ENCODE results near the gene AEN.

The AEN gene

DNA sequence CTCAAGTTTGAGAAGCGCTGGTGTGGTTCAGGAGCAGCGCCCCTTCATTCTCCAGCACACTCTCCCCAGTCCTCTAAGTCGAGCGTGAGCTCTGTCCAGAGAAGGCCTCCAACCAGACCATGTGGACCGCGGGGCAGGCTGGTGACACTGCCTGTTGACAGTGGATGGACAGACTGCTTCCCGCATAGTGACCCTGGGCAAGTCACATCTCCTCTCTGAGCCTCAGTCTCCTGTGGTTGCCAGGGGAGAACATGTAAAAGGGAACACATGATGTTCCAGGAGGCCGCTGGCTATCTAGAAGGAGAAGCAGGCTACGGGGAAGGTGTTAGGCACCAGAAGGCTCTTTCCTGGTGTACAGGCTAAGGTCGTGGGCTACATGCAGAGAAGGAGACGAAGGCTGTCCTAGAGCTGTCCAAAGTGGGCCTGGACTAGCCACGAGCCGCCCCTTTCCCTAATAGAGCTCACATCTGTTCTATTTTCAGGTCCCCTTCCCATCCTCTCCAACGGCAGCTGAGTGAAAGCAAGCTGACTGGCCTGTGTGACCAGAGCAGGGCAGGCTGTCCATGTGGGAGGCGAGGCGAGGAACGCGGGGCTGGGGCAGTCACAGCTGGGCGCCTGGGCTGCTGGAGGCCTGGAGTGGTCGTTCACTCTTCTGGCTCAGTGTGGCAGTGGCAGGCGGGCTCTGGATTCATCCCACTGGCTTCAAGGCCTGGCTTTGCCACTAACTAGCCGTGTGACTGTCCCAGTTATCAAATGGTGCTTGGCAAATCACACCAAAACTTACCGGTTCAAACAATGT, 28.8 kb downstream of the AEN start:
- no peak for DNase-seq (ENCODE audit: low spot score)

DNA sequence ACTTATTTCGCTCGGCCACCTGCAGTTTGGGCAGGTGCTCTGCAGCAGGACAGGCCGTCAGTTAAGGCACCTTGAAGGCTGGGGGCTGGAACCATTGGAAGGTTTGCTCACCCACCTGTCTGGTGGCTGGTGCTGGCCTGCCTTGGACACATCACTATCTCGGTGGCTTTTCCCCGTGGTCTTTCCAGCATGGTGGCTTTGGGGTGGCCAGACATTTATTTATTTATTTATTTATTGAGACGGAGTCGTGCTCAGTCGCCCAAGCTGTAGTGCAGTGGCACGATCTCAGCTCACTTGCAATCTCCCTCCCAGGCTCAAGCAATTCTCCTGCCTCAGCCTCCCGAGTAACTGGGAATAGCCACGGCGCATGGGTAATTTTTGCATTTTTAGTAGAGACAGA, 29.4 kb downstream of the AEN start:
- no peak for DNase-seq (ENCODE audit: low spot score)

DNA sequence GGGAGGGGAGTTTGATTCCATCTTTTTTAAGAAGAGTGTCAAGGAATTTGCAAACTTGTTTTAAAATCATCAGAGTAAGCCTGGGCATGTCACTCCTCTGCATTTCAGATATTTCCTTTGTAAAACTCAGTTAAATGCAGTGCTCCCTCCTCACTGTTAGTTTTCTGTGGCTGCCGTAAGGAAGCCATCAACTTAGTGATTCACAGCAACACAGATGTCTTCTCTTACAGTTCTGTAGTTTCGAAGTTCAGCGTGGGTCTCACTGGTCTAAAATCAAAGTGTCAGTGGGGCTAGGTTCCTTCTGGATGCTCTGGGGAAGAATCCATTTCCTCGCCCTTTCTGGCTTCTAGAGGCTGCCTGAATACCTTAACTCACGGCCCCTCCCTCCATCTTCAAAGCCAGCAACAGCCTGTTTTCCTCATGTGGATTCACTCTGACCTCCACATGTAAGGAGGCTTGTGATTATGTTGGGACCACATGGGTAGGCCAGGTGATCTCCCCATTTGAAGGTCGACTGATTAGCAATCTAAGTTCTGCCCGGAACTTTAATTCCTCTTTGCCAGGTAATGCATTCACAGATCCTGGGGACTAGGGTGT, 30.1 kb downstream of the AEN start:
- DNase-seq (ENCODE audit: low spot score), result no peak

DNA sequence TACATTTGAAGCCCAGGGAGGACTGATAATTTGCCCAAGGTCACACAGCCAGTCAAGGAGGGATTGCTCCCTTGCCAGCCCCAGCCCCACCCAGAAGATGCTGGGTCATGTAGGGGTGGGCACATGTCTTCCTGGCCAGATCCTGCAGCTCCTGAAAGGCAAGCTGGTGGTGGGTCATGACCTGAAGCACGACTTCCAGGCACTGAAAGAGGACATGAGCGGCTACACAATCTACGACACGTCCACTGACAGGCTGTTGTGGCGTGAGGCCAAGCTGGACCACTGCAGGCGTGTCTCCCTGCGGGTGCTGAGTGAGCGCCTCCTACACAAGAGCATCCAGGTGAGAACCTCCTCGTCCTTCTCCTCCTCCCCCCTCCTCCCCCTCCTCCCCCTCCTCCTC, 30.8 kb downstream of the AEN start:
- no peak for DNase-seq (ENCODE audit: low spot score)

DNA sequence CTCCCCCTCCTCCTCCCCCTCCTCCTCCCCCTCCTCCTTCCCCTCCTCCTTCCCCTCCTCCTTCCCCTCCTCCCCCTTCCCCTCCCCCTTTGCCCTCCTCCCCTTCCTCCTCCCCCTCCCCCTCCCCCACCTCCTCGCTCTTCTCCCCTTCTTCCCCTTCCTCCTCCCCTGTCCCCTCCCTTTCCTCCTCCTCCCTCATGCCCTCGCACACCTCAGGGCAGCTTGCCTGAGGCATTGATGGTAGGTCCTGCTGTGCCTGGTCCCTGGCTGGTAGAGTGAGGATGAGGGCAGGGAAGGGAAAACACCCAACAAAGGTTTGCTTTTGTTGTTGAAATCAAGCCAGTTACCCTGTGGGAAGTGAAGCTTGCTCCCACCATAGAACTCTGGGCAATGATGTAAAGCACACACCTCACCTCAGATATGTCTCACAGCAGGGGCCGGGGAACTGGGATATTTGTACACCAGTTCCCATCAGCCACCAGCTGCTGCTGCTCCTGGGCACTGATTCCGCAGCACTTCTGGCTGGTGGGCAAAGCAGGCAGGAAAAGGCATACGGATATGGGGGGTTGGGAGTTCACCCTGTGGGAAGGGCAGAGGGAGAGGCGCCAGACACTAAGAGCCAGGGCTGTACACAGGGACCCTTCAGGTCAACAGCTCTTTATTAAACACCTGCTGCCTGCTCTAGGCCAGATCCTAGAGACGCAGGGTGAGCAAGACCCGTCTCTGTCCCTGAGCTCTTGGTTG, 31.5 kb downstream of the AEN start:
- no peak for DNase-seq (ENCODE audit: low spot score)

DNA sequence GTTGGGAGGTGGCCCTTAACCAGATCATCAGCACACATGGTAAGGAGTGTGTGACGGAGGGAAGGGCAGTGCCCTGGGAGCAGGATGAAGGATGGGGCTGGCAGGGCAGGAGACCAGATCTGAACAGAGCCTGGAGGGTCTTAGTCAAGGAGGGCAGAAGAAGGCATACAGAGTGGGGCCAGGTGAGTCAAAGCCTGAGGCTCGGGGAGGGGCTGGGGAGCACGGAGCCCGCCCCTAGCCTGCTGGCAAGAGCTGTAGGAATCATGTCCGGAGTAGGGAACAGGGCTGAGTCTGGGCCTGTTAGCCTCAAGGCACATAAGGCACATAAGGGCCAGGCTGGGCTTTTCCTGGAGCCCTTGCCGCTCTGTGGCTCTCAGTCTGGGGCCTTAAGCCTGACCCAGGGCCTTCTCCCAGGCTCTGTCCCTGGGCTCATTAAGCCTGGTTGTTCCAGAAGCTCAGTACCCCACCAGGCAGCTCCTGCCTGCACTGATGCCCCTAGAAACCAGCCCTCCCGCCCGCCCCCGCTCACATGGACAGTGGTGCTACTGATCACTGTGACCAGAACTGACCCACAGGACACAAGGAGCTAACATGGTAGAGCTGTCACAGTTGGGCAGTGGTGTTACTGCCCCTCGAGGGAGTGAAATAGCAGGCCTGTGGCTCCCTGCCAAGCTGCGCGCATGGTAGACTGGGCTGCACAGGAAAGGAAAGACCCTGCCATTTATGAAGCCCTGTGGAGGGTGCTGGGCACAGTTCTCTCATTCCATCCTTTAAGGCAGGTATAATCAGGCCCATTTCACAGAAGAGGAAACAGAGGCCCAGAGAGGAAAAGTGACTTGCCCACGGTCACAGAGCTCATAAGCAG, 32.3 kb downstream of the AEN start:
- no peak for DNase-seq (ENCODE audit: low spot score)

DNA sequence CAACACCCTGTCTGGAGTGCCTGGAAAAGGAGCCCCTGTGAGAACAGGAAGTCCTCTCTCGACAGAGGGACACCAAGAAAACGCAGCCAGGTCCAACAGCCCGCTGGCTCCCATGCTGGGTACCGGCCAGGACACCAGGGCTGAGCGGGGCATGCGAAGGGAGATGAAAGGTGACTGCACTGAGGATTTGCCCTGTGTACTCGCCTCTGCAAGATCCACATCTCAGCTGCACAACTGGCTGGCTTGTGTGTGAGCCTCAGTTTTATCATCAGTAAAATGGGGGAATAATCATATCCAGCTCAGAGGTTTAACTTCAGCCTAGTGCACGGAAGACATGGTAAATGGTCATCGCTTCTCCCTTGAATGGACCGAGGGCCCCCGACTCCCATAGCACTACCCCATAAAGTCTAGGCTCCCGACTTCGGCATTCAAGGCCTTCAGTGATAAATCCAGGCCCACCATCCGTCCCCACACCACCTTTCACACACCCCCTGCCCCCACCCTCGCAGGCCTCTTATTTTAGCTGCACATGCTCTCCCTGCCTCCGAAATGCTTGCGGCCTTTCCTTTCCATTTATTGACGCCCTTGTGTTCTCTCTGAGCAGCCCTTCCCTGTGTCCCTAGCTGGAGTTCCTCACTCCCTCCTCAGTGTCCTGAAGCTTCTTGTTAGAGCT, 33.4 kb downstream of the AEN start:
- DNase-seq (ENCODE audit: low spot score), result no peak

DNA sequence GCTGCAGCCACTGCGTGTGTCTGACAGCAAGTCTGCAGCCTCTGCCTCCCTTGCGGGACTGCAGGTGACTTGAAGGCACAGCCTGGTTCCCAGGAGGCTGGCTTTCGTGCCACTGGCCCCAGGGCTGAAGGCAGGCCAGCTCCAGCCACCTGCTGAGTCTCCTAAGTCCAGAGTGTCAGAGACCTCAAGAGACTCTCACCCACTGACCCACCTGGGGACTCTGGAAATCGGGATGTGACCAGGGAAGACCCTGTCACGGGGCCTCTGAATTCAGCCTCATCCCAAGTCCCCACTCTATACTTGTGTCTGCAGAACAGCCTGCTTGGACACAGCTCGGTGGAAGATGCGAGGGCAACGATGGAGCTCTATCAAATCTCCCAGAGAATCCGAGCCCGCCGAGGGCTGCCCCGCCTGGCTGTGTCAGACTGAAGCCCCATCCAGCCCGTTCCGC, 34.0 kb downstream of the AEN start:
- no peak for DNase-seq (ENCODE audit: low spot score)

DNA sequence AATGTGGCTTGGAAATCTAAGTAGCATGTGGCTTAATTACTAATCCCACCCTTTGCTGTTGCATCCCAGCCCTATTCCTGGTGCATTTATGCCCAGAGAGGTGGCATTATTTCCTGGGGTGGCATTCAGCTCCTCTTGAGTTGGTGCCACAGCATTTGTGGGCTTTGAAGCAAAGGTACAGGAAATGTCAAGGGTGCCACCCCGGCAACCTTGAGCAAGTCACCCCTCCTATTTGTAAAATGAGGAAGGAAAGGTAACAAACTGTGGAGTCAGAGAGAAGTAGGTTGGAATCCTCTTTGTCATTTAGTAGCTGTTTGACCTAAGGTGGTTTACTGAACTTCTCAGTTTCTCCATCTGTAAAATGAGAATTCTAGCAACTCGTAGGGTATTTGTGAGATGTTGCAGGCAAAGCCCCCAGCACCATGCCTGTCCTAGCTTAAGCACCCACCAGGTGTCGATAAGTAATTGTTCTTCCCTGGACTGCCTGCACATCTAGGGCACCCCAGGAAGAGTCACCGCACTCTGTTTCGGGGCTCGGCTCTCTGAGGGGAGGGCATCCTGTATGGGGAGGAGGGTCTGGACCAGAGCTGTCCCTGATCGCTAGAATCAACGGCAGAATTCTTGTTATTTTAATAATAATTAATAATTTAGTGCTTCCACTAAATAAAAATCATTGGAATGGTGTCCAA, 34.8 kb downstream of the AEN start:
- DNase-seq (ENCODE audit: low spot score), result no peak

DNA sequence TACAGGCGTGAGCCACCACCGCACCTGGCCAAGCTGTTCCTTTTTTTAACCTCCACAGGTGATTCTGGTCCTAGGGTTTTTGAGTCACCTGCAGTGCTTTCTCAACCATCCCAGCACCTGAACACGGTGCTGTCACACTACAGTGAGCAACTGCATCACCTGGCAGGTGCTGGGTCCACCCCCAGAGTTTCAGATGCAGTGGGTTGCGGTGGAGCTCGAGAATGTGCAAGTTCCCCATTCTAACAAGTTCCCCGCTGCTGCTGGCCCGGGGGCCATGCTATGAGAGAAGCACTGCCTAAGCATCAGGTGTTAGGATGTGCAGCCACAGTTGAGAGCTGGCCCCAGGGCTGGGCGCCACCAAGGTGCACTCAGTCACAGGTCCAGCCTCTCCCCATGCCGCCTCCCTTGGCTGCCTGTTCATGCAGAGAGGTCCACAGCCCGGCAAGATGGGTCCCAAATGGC, 35.7 kb downstream of the AEN start:
- DNase-seq (ENCODE audit: low spot score), result no peak

DNA sequence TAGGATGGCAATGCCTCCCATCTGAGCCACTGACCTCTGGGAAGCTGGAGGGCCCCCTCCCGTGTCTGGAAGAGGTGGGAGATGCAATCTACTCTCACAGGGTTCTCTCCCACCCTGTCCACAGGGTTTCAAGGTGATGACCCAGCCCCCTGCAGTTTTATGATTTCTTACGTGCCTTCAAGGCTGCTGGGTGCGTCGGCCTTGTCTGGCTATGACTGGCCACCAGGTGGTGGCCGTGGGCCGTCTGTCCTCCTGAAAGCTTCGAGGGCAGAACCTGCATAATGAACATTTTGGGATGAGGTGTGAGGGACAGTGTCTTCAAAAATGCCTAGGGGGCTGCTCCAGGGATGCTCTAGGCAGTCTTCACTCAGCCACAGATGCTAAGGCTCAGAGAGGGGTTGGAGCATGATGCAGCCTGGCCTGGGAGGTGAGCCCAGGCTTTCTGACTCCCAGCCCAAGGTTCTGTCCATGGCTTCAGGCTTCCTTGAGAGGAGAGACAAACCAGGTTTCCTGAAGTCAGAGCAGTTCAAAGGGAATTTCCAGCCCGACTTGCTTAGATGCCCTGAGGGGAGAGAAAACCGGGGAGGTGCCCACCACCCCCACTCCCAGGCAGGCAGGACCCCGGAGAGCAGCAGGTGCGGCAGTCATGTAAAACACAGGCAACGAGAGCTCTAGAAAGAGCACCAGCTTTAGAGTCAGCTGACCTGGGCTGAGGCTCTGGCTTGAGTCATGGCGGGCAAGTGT, 36.4 kb downstream of the AEN start:
- no peak for DNase-seq (ENCODE audit: low spot score)

DNA sequence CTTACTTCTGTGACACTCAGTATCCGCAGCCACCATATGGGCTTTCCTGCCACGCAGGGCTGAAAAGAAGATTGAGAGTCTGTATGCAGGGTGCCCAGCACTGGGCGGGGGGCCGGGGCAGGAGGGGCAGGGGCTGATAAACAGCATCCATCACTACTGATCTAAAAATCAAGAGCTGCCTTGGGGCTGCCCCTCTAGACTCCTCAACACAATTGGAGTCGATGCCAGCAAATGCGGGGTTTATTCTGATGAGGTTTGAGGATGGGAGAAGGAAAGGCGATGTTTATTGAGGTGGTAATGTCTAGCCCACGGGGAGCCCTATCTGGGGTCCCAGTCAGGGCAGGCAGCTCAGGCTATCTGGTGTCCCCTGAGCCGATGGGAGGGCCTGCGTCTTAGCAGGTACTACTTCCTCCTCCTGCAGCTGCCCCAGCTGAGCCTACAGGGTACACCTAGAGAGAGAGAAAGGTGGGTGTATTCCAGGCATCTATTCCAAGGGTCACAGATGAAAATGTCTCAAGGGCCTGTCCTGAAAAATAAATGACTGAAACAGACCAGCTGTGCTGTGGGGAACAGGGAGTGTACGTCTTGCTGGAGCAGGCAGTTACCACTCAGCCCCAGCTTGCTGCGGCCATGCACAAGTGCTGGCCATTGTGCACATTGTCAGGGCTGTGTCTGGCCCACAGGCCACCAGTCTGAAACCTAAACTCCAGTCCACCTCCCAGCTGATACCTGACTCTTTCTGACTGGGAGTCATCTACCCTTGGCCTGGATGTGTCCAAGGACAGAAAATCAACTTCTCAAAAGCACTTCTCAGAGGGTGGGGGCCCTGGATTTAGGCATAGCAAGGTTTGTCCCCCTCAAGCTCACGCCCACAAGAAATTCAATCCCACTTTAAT, 37.2 kb downstream of the AEN start:
- DNase-seq (ENCODE audit: low spot score), result no peak

DNA sequence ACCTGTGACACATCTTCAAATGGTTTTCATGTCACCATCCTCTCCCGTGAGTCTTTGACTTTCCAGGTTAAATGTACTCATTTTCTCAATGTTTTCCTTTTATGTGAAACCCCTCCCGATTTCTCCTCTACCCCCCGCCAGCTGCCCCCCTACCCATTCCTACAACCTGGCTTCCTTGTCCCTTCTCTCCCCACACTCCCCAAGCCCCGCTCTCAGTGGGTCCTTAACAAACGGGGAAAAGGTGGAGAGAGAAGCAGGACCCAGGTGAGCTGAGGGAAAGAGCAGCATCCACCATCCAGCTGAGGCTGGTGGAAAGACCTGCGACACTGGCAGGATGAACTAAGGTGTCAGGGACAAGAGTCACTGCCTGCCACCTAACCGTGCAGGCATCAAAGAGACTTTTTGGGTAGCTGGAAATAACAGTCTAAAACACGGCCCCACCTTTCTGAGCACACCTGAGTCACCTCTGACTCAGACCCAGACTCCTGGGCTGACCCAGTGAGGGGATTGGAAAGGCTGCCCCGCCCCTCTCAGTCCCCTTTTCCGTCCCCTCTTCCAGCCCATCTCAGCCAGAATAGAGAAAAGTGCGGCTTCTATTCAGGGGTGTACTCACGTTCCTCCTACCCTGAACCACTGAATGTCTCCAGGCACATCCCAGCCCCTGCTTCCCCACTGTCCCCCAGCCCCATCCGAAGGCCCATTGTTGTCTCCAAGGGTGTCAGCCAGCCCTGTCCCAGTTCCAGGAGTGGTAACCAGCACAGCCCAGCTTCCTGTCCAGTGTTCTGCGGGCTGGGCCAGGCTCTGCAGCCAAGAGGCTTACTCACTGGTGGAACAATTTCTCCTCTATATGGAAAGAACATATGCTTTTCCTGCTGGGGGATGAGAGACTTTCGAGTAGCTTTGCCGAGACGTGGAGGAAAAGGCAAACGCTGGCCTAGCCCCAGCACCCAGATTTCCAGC, 38.1 kb downstream of the AEN start:
- DNase-seq (ENCODE audit: low spot score), result no peak

DNA sequence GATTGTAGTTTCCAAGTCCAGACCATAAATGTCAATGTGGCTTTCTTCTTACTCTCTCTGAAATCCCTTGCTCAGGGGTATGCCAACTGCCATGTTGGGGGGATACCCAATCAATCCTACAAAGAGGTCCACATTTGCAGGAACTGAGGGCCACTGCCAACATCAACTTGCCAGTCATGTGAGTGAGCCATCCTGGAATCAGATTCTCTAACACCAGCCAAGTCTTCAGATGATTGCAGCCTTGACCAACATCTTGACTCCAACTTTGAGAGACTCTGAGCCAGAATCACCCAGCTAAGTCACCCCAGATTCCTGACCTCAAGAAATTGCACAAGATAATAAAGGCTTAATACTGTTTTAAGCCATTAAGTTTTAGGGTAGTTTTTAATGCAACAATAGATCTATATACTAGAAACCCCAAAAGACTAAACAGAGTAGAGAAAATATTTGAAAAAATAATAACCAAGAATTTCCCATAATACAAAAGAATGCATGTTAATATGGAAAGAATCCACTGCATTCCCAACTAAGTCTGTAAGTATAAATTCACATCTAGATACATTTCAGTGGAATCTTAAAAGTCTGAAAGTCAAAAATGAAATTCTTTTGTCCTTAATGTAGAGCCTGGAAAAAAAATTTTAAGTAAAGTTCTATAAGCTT, 40.0 kb downstream of the AEN start:
- DNase-seq (ENCODE audit: low spot score), result no peak

DNA sequence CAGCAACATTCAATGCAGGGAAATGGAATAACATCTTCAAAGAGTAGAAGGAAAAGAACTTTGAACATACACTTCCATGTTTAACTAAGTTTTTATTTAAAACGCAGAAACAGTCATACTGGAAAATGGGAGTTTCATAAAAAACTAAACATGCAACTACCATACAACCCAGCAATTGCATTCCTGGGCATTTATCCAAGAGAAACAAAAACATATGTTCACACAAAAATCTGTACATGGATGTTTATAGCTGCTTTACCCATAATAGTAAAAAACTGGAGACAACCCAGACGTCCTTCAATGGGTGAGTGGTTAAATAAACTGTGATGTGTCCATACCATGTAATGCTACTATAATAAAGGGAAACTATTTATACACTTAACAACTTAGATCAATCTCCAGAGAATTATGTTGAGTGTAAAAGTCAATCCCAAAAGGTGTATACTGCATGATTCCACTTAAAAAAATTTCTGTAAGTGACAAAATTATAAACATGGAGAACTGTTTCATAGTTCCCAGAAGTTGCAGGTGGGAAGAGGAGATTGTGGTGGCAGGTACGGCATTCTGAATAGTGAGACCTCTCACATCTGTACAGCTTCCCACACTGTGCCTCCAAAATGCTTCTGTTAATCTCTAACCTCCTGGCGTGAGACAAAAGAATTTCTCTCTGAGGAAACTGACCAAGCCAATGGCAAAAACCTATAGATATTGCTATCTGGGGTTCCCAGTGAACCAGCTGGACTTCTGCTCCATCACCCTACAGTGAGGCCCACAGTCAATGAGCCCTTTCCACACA, 40.8 kb downstream of the AEN start:
- no peak for DNase-seq (ENCODE audit: low spot score)

DNA sequence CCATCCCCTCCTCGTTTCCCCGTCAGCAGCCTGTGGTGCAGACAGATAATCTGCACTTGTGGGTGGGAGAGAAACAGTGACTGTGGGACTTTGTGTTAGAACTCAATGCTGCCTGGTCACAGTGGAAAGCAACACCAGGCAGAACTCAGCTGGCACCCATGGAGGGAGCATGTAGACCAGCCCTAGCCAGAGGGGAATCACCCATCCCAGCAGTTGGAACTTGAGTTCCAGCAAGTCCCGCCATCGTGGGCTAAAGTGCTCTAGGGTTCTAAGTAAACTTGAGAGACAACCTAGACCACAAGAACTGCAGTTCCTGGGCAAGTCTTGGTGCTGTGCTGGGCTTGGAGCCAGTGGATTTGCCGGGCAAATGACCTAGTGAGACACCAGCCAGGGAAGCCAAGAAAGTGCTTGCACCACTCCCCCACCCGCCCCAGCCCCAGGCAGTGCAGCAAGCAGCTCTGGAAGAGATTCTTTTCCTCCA, 42.0 kb downstream of the AEN start:
- DNase-seq (ENCODE audit: low spot score), result no peak

Data from left forelimb (tissue), 1 donor.